GM12865 (cell line): ENCODE data around the gene KCNH3.

ENCODE experiments used
- DNase-seq: peaks from one replicate; pipeline ENCODE4 v3.0.0; 2010; ENCODE audit warnings: low read depth
- H3K4me3 ChIP-seq: 2 replicates; pipeline ENCODE4 v1.5.1; 2011; ENCODE audit warnings: mild to moderate bottlenecking, low read depth, low read length, control low read depth
- TF ChIP-seq, protein P1 (sequence below): IDR thresholded peaks from 2 replicates; pipeline ENCODE4 v1.5.1; 2011; ENCODE audit warnings: low read length, control low read depth, low read depth, inconsistent platforms; ENCODE audit not compliant: insufficient read depth; ENCODE audit errors: missing control alignments

The KCNH3 gene

DNA sequence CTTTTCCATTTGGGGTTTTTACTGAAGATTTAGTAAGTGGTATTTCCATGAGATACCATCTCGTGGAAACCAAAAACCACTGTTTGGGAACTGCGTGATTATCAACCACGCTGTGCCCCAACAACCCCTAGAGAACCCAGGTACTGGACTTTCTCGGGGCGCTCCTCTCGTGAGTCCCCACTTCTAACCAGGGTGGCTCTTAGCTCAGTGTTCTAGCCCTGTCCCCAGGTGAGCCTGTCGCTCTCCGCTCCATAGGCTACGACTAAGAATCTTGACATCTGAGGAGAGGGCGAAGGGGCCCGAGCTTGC lies 28.4 kb downstream of the KCNH3 start:
- peak; percentile 15 for DNase-seq
- TF ChIP-seq, protein P1, sequence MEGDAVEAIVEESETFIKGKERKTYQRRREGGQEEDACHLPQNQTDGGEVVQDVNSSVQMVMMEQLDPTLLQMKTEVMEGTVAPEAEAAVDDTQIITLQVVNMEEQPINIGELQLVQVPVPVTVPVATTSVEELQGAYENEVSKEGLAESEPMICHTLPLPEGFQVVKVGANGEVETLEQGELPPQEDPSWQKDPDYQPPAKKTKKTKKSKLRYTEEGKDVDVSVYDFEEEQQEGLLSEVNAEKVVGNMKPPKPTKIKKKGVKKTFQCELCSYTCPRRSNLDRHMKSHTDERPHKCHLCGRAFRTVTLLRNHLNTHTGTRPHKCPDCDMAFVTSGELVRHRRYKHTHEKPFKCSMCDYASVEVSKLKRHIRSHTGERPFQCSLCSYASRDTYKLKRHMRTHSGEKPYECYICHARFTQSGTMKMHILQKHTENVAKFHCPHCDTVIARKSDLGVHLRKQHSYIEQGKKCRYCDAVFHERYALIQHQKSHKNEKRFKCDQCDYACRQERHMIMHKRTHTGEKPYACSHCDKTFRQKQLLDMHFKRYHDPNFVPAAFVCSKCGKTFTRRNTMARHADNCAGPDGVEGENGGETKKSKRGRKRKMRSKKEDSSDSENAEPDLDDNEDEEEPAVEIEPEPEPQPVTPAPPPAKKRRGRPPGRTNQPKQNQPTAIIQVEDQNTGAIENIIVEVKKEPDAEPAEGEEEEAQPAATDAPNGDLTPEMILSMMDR, result no peak
- peak overlapping the region; percentile 95 for H3K4me3 ChIP-seq

DNA sequence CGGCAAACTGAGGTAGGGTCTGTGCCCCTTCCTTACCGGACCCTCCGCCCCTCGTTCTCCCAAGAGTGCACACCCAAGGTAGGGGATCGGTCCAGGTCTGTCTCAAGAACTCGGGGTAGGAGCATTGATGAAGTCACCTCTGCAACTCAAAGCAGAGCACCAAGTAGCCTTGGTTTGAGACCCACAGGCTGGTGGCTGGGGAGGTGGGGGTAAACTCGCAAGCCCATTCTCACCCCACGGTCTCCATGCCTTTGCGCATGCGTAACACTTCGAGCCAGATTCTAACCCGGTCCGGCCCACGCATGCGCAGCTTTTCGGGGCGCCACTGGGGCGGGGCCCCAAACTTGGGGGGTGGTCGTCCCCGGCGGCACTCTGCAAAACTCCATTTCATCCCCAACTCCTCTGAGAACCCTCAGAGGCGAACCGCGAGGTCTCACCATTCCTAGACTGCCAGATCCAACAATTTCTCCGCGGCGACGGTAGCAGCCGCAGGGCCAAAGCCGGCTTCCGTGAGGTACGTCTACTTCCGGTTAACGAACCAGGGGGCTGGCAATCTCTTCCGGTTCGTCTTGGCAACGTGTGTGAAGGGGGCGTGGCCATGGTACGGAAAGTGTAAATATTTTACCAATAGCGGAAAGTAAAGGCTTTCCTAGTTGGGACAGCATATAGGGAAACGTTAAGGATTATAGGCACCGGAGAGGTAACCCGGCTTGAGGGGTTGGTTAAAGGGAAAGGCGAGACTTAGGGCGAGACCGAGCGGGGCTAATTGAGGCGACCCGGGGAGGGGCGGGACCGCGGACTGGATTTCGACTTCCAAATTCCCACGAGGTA lies 29.0 kb downstream of the KCNH3 start, which contains the start of gene MCRS1:
TSS of gene MCRS1 (minus strand) at position 532 of the 831 bp plus-strand sequence. CDS start 1,411 bp downstream, outside the sequence.
- peak; percentile 98 for DNase-seq
- TF ChIP-seq, protein P1, result no peak

DNA sequence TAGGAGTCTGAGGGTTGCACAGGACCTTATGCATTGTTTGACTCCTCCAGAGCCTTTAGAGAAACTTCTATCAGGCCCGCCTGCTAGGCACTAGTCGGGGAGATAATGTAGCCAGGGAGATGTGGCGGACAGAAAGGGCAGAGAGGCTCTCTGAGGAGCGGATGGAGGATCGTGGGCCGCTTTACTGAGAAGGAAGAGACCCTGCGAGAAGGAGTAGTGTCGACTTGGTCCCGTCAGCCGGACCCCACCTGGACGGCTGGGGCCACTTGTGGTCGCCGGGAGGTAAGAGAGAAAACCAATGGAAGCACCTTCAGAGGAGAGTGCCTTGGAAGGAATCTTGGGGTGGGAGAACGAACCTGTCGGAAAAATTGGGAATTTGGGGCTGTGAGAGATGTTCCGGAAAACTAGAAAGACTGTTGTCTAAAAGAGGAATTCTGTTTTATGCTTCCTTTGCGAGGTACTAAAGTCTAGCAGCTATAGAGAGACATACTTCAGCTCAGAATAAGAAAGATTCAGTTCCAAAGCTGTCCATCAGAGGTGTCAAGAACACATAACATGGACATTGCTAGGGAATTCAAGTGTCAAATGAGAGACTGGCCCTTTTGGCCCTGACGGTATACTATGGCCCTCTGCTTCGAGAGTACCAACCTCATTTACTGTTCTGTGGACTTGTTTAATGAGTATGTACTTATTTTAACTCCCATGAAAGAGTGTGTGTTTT lies 29.8 kb downstream of the KCNH3 start:
- TF ChIP-seq, protein P1, result no peak
- DNase-seq, result peak; percentile 35
- H3K4me3 ChIP-seq, result peak overlapping the region; percentile 95

More for the DNA sequence above, 29.0 kb downstream of the KCNH3 start, which contains the start of gene MCRS1:
- peak within 1 kb of the TSS; percentile 95 for H3K4me3 ChIP-seq

DNA sequence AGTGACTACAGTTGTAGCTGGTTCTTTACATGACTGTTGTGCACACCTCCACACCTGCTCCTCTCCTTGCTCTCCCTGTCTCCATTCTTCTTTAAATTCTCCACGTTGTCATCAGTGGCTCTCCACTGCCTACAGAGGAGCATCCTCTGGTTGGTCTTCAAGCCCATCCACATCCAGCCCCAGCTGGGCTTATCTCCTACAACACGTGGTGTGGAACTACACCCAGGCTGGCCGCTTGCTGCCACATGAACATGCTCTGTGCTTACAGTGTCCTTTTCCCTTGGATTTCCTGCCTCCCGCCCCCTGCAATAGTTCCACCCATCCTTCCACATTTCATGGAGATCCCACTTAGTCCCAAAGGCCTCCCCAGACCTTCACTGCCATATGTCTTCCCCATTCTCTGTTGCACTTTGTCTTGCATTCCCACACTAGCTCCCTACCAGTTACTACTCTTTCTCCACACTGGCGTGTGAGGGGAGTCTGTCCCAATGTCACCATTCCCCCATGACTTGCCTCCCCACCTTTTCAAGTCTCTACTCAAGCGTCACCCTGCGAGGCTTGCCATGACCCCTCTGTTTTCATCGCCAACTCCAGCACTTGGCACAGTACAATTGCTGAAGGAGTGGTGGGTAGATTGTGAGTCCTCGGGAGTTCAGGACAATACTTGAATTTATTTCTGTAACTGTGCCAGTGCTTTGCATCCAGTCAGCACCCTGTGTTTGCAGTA lies 38.9 kb downstream of the KCNH3 start:
- no peak overlapping the region for H3K4me3 ChIP-seq
- TF ChIP-seq, protein P1, result no peak
- no peak for DNase-seq

DNA sequence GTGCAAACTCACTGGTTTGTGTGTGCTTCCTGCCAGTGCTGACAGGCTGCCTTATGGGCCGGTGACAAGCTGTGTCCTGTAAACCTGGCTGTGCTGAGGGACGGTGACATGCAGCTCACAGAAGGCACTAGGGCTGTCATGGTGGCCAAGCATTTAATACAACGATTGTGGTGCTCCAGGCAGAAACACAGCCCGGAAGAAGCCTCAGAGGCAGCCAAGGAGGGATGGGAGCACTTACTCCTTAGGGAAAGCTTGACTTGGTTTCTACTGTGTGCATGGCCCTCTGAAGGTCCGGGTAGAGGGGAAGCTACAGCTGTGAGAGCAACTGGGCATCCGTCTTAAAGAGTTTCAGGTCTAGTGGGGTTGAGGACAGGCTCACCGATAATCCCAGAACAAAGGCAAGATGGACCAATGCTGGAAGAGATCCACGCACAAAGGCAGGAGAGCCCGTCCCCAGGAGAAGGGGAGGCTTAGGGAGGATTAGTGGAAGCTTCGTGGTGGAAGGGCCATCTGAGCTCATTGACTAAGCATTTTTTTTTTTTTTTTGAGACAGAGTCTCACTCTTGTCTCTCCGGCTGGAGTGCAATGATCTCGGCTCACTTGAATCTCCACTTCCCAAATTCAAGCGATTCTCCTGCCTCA lies 39.8 kb downstream of the KCNH3 start:
- DNase-seq, result no peak
- no peak overlapping the region for H3K4me3 ChIP-seq
- TF ChIP-seq, protein P1, result no peak
